ENCODE measurements around the gene PRR20C.
"Not testable (repeated sequence)": the region's sequence is repeated elsewhere in the genome, so short reads cannot be mapped to it uniquely, and the experiment has no call there.

PRR20C gene

GRCh38 chr13:57153761-57154160 is at the start of gene PRR20C:
PRR20C (plus strand) TSS chr13:57154061; CDS start chr13:57154448, 387 bp downstream.
- DNase-seq = not testable (repeated sequence)

GRCh38 chr13:57114945-57115344 is 38.9 kb upstream of the PRR20C start:
- DNase-seq = no peak

GRCh38 chr13:57123681-57124080 is 30.2 kb upstream of the PRR20C start:
- peak; percentile 81 for DNase-seq

GRCh38 chr13:57128909-57129308 is 25.0 kb upstream of the PRR20C start:
- DNase-seq = no peak

DNA sequence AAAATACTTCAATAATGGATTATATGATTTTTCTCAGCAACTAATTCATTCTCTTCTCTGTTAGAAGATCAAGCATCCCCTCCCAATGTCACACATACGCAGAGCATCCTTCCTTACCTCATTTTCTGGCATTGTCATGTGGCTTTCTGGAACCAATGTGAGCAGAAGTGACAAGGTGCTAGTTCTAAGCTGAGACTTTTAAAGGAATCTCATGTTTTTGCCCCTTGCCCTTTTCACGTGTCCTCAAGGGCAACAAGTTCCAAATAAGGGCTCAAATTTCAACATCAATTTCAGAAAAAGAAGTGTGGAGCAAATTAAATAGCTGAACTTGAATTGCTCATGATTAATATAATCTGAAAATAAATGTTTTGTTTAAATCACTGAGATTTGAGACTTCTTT is 17.8 kb upstream of the PRR20C start:
- no peak for DNase-seq

DNA sequence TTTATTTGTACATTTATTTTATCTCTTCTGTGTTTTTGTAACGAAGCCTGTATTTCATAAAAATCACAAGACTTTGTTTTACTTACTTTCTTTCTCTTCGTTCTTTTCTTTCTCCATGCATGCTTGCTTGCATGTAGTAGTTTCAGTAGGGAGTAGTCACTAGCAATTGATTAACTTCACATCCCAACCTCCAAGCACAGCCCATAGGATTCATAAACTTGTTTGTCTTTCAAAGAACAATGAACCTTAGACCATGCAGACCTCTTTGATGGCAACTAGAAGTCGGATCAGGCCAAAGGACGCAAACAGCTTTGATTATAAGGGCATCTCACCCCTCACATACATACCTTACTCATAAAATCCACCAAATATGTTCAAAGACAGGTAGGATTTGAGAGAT is 16.3 kb upstream of the PRR20C start:
- DNase-seq = no peak

GRCh38 chr13:57138988-57139387 is 14.9 kb upstream of the PRR20C start:
- DNase-seq = no peak

- not testable (repeated sequence) for DNase-seq
These were observed 14.1 kb upstream of the PRR20C start for GRCh38 chr13:57139781-57140180.

- not testable (repeated sequence) for DNase-seq
These were observed 13.5 kb upstream of the PRR20C start, which contains the start of gene PRR20A for GRCh38 chr13:57140235-57140968. PRR20A (plus strand) TSS chr13:57140918; CDS start chr13:57141305, 387 bp downstream.

- DNase-seq = not testable (repeated sequence)
These were observed 6.7 kb upstream of the PRR20C start, which contains the start of gene PRR20B for GRCh38 chr13:57147188-57147587. PRR20B (plus strand) TSS chr13:57147488; CDS start chr13:57147875, 387 bp downstream.

DNA sequence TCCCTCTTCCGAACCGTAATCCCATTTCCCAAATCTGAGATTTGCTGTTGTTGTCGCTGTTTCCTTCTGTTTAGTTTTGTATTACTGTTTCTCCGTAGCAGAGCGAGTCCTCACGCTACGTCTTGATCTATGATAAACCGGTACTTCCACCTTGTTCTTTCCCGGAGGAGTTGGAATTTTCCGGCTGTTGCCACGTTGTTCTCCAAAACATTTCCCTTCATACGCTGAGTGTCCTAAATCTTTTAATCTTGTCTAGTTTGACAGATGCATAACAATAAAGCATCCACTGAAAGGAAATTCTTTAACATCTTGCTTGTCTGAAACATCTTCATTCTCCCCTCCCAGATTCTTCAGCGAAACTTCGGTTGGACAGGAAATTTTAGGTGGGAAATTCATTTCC is 5.8 kb upstream of the PRR20C start:
- not testable (repeated sequence) for DNase-seq

DNA sequence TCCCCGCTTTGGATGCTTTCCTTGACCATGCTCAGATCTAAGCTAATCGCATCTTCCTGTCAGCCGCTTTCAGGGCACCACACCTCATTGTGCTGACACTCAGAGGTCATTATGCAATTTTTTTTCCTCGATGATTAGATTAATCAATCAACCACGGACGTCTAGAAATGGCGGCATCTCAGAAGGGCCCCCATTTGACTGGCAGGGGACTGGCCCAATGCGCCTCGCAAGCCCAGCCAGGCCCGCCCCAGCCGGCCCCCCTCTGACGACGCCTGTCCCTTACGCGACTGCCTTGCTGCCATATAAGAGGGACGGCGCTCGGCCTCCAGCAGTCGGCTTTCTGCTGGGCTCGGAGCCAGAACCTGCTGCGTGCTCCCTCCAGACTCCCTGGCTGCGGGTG is 6.5 kb downstream of the PRR20C start, which contains the start of gene PRR20D:
PRR20D (plus strand) TSS at position 301 of the 400 bp plus-strand sequence. CDS start 387 bp downstream, outside the sequence.
- not testable (repeated sequence) for DNase-seq

- not testable (repeated sequence) for DNase-seq
These were observed 13.0 kb downstream of the PRR20C start, which contains the start of gene PRR20E for GRCh38 chr13:57166897-57167296. PRR20E (plus strand) TSS chr13:57167197; CDS start chr13:57167584, 387 bp downstream.

GRCh38 chr13:57191667-57192066 is 37.8 kb downstream of the PRR20C start:
- no peak for DNase-seq
